Body of pancreas (tissue), 4 donors: ENCODE results near the gene MUC6.

Experiments
- POLR2A ChIP-seq, 3 donors: fragments of 450-650 bp; IDR thresholded peaks; one replicate each; pipeline ENCODE4 v1.6.1; 2016; ENCODE audit warnings: antibody characterized with exemption in 3 of 3, mild to moderate bottlenecking in 2 of 3
- TF ChIP-seq, protein P1 (sequence below), 7 experiments: fragments of 450-650 bp in 4 of 7; fragments of 200-600 bp in 3 of 7; sonication (generic) in 3 of 7; IDR thresholded peaks; one replicate each; pipeline ENCODE4 v1.5.1; 2016 to 2019; ENCODE audit warnings: antibody characterized with exemption in 7 of 7

- TF ChIP-seq POLR2A (IDR thresholded peaks at IDR 0.05): no peak
- TF ChIP-seq, protein P1, sequence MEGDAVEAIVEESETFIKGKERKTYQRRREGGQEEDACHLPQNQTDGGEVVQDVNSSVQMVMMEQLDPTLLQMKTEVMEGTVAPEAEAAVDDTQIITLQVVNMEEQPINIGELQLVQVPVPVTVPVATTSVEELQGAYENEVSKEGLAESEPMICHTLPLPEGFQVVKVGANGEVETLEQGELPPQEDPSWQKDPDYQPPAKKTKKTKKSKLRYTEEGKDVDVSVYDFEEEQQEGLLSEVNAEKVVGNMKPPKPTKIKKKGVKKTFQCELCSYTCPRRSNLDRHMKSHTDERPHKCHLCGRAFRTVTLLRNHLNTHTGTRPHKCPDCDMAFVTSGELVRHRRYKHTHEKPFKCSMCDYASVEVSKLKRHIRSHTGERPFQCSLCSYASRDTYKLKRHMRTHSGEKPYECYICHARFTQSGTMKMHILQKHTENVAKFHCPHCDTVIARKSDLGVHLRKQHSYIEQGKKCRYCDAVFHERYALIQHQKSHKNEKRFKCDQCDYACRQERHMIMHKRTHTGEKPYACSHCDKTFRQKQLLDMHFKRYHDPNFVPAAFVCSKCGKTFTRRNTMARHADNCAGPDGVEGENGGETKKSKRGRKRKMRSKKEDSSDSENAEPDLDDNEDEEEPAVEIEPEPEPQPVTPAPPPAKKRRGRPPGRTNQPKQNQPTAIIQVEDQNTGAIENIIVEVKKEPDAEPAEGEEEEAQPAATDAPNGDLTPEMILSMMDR (IDR thresholded peaks at IDR 0.05): no peak
These were observed 11.2 kb upstream of the MUC6 start for GRCh38 chr11:1047595-1048156.
